Upper lobe of left lung (tissue), 6 donors: ENCODE results near the gene SYT9. TPM values are rescaled to one million over a fixed set of nuclear protein-coding genes. Genes with fewer than 3 reads are reported as not detected.

Experiments
- ATAC-seq, 2 donors: fragments of 200-7000 bp; cut with Tn5 transposase; one replicate each; pipeline ENCODE4 v1.9.1; 2022; ENCODE audit warnings: mild to moderate bottlenecking in 2 of 2, moderate library complexity in 2 of 2; ENCODE audit not compliant: low FRiP score in 2 of 2
- DNase-seq, 2 donors: peaks; one replicate each; pipeline ENCODE4 v3.0.0-alpha.2; 2019 to 2020
- H3K27ac ChIP-seq, 4 donors: fragments of 200-600 bp; sonication (generic); one replicate each; pipeline ENCODE4 v1.5.1; 2016 to 2019
- H3K27me3 ChIP-seq, 4 donors: fragments of 200-600 bp; sonication (generic); one replicate each; pipeline ENCODE4 v1.5.1; 2017 to 2019
- H3K36me3 ChIP-seq, 4 donors: fragments of 200-600 bp; sonication (generic); one replicate each; pipeline ENCODE4 v1.5.1; 2016 to 2019
- H3K4me1 ChIP-seq, 4 donors: fragments of 200-600 bp; sonication (generic); one replicate each; pipeline ENCODE4 v1.5.1; 2018 to 2019
- H3K4me3 ChIP-seq, 4 donors: fragments of 200-600 bp; sonication (generic); one replicate each; pipeline ENCODE4 v1.5.1; 2017 to 2019; ENCODE audit warnings: mild to moderate bottlenecking in 2 of 4, moderate library complexity in 1 of 4
- H3K9me3 ChIP-seq, 4 donors: fragments of 200-600 bp; sonication (generic); one replicate each; pipeline ENCODE4 v1.5.1; 2018 to 2019
- CTCF ChIP-seq, 6 experiments: fragments of 450-650 bp in 4 of 6; fragments of 200-600 bp in 2 of 6; sonication (generic) in 2 of 6; IDR thresholded peaks; one replicate each; pipeline ENCODE4 v1.5.1; 2016 to 2019; ENCODE audit warnings: antibody characterized with exemption in 6 of 6
- EP300 ChIP-seq, 4 donors: sonication (generic); formaldehyde crosslinking; IDR thresholded peaks; one replicate each; pipeline ENCODE4 v1.5.1; 2017; ENCODE audit warnings: antibody characterized with exemption in 4 of 4, control low read depth in 2 of 4
- POLR2A ChIP-seq, 4 donors: fragments of 450-650 bp; IDR thresholded peaks; one replicate each; pipeline ENCODE4 v1.5.1; 2016 to 2017; ENCODE audit warnings: antibody characterized with exemption in 4 of 4, mild to moderate bottlenecking in 2 of 4
- POLR2AphosphoS5 ChIP-seq, 2 donors: sonication (generic); formaldehyde crosslinking; IDR thresholded peaks; one replicate each; pipeline ENCODE4 v1.5.1; 2017; ENCODE audit warnings: antibody characterized with exemption in 2 of 2
- WGBS, 2 donors: methylation state at CpG; one replicate each; pipeline ENCODE4 v1.1.5; 2017 to 2018; 5-methylcytosine and 5-hydroxymethylcytosine counted together
- total RNA-seq, 6 donors: library from RNA; depleted of rRNA in 4 of 6; stranded (reverse); fragments of >200 nt in 4 of 6; gene quantifications; one replicate each; pipeline versions ENCODE4 v1.1.0 to v1.2.1, GENCODE V29; 2016 to 2021
- donor health status: DM: no; HTN: no; CAD: no; lungs with moderate emphysema.
- donor health status: DM: no; HTN: yes; CAD: no; lungs with severe emphysema.

Gene SYT9
- total RNA-seq, 6 donors from 2014 or later, result 0.27 to 0.30 TPM; not detected in 4

- Histone ChIP-seq H3K4me1 (no peaks in the 10 kb centered on the region), H3K36me3 (no peaks in the 10 kb centered on the region), H3K27me3 (no peaks in the 10 kb centered on the region), H3K4me3 (no peak overlapping the region), H3K9me3 (no peaks in the 10 kb centered on the region), H3K27ac (no peak overlapping the region)
- TF ChIP-seq EP300 (IDR thresholded peaks at IDR 0.05) (no peak), POLR2AphosphoS5 (IDR thresholded peaks at IDR 0.05) (no peak), POLR2A (IDR thresholded peaks at IDR 0.05) (no peak), CTCF (IDR thresholded peaks at IDR 0.05) (no peak)
- DNase-seq (no peak), ATAC-seq (no peak)
Observed at GRCh38 chr11:7263842-7264241, 12.1 kb downstream of the SYT9 start.

- H3K4me1 ChIP-seq, result no peaks in the 10 kb centered on the region
- no peak overlapping the region for H3K4me3 ChIP-seq
- no peak for DNase-seq
- WGBS, 2 donors, result 45 to 54% methylated on average over 1 of the region's 1 CpG
- no peak overlapping the region for H3K27ac ChIP-seq
- H3K27me3 ChIP-seq, result no peaks in the 10 kb centered on the region
- ATAC-seq, result no peak
- no peak for TF ChIP-seq POLR2AphosphoS5 (IDR thresholded peaks at IDR 0.05)
- no peak for TF ChIP-seq POLR2A (IDR thresholded peaks at IDR 0.05)
- no peak for TF ChIP-seq EP300 (IDR thresholded peaks at IDR 0.05)
- no peak for TF ChIP-seq CTCF (IDR thresholded peaks at IDR 0.05)
- H3K9me3 ChIP-seq, result no peaks in the 10 kb centered on the region
- no peaks in the 10 kb centered on the region for H3K36me3 ChIP-seq
Observed at GRCh38 chr11:7268758-7269157, 17.1 kb downstream of the SYT9 start.

- no peaks in the 10 kb centered on the region for H3K27me3 ChIP-seq
- TF ChIP-seq POLR2AphosphoS5 (IDR thresholded peaks at IDR 0.05) (no peak), CTCF (IDR thresholded peaks at IDR 0.05) (no peak), EP300 (IDR thresholded peaks at IDR 0.05) (no peak), POLR2A (IDR thresholded peaks at IDR 0.05) (no peak)
- no peak overlapping the region for H3K4me3 ChIP-seq
- DNase-seq (no peak), ATAC-seq (no peak)
- H3K9me3 ChIP-seq, result no peaks in the 10 kb centered on the region
- 82 to 84% methylated on average over 3 of the region's 3 CpGs for WGBS, 2 donors
- no peaks in the 10 kb centered on the region for H3K36me3 ChIP-seq
- H3K27ac ChIP-seq, result no peak overlapping the region
- no peaks in the 10 kb centered on the region for H3K4me1 ChIP-seq
Observed at GRCh38 chr11:7270233-7270865, 18.6 kb downstream of the SYT9 start.

- Histone ChIP-seq H3K9me3 (no peaks in the 10 kb centered on the region), H3K36me3 (no peaks in the 10 kb centered on the region), H3K27ac (no peak overlapping the region), H3K27me3 (no peaks in the 10 kb centered on the region), H3K4me3 (no peak overlapping the region), H3K4me1 (no peaks in the 10 kb centered on the region)
- ATAC-seq (no peak), DNase-seq (no peak)
- no peak for TF ChIP-seq EP300 (IDR thresholded peaks at IDR 0.05)
- TF ChIP-seq CTCF (IDR thresholded peaks at IDR 0.05), result no peak
- 29 to 33% methylated on average over 2 of the region's 2 CpGs for WGBS, 2 donors
Observed at GRCh38 chr11:7272373-7272772, 20.7 kb downstream of the SYT9 start.

- Histone ChIP-seq H3K4me3 (no peak overlapping the region), H3K9me3 (no peaks in the 10 kb centered on the region), H3K27ac (no peak overlapping the region), H3K4me1 (no peaks in the 10 kb centered on the region), H3K27me3 (no peaks in the 10 kb centered on the region), H3K36me3 (no peaks in the 10 kb centered on the region)
- TF ChIP-seq POLR2AphosphoS5 (IDR thresholded peaks at IDR 0.05) (no peak), POLR2A (IDR thresholded peaks at IDR 0.05) (no peak), CTCF (IDR thresholded peaks at IDR 0.05) (no peak), EP300 (IDR thresholded peaks at IDR 0.05) (no peak)
- ATAC-seq (no peak), DNase-seq (no peak)
Observed at GRCh38 chr11:7275133-7275532, 23.4 kb downstream of the SYT9 start.
